ENCODE measurements around the gene DIP2B.
"Not testable (repeated sequence)": the region's sequence is repeated elsewhere in the genome, so short reads cannot be mapped to it uniquely, and the experiment has no call there.

The DIP2B gene

DNA sequence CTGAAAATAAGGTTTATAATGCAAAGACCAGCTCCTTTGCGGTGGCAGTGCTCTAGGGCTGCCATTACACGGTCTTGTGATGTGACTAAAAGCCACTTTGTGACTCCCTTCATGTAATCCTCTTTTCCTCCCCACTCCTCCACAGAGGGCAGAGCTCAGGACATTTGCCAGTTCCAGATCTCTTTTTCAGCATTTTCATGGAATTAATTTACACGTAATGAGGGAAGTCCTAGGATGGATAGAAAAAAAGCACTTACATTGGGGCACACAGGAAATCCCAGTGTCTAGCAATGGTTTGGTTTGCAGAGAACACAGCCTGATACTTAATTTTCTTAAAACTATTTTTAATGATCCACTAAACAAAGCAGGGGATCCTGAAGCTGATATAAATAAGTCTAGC, 241.6 kb downstream of the DIP2B start:
- no peak for DNase-seq

DNA sequence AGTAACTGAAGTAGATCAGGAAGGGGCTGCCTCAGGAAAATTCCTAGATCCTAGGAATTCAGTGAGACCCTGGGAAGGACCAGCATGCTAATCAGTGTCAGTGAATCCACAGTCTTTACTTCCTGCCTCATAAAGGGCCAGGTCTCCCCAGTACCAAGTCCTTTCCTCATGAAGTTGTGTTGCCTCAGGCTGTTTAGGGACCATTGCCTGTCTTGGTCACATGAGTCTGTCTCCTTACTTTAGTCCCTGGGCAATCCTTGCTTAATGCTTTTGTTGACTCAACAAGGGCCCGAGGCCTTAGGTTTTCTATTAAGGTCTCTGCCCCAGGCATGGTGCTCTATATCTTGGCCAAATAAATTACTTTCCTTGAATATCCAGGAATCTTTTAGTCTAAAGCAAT, 243.0 kb downstream of the DIP2B start:
- no peak for DNase-seq

DNA sequence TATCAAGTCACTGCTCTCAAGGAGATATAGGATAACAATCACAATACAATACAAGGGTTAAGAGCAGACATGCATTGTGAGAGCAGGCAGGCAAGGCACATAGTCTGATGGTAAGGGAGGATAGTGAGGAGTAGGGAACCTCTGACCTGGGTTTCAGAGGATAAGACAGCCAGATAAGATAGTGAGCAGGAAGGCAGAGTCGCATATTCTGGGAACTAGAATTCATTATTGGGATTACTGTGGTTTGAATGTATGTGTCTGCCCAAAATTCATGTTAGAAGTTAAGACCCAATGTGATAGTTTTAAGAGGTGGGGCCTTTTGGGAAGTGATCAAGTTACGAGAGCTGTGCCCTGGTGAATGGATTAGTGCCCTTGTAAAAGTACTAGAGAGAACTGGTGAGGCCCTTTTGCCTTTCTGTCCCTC, 244.7 kb downstream of the DIP2B start:
- DNase-seq = no peak

DNA sequence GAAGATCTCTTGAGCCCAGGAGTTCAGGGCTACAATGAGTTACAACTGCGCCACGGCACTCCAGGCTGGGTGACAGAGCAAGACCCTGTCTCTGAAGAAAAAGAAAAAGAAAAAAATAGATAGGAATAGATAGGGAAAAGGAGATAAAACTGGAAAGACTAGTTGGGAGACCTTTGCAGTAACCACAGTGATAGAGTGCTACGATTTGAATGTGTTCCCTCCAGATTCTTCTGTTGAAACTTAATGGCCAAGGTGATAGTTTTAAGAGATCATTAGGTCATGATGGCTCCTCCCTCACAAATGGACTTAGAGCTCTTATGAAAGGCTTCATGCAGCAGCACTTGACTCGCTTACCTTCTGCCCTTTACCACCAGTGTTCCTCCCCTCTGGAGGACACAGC, 245.6 kb downstream of the DIP2B start:
- DNase-seq = no peak

DNA sequence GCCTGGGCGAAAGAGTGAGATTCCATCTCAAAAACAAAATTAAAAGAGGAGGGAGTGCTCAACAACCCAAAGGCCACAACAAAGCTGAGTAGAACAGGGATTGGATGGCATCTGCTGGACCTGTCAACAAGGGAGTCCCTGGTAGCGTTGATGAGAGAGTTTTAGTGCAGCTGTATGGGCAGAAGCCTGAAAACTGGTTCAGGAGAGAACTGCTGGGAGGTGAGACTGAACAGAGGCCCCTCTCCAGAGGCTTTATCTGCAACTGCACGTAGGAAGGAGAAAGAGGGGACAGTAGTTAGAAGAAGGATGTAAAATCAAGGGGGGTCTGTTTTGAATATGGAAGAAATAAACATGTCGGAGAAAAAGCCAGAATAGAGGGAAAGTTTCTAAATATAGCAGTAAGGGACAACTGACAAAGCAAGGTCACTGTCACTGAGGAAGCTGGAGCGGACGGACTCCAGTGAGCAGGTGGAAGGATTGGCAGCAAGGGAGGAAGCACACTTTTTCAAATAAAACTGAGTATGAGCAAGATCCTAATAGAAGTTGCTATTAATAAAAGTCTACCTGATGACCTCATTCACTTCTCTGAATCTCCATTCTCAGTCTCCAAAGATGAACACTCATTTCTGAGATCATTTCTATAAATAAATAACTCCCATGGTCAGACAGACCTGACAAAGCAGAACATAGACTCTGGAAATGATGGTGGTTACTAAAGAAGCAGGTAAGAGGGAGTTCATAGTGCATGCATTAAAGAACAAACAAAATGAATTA, 247.3 kb downstream of the DIP2B start:
- no peak for DNase-seq

DNA sequence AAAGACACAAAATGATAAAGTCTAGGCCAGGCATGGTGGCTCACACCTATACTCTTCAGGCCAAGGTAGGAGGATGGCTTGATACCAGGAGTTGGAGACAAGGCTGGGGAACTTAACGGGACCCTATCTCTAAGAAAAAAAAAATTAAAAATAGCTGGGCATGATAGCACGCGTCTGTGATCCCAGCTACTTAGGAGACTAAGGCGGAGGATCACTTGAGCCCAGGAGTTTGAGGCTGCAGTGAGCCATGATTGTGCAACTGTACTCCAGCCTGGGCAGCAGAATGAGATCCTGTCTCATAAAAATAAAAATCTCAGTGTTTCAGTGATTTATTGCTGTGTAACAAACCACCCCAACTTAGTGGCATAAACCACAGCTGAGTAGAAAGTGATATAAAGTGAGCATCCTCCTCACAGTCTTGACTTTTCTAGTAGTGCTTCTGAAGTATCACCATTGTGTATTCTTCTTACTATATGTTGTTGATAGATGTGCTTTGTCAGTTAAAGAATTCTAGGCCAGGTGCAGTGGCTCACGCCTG, 248.5 kb downstream of the DIP2B start:
- no peak for DNase-seq

DNA sequence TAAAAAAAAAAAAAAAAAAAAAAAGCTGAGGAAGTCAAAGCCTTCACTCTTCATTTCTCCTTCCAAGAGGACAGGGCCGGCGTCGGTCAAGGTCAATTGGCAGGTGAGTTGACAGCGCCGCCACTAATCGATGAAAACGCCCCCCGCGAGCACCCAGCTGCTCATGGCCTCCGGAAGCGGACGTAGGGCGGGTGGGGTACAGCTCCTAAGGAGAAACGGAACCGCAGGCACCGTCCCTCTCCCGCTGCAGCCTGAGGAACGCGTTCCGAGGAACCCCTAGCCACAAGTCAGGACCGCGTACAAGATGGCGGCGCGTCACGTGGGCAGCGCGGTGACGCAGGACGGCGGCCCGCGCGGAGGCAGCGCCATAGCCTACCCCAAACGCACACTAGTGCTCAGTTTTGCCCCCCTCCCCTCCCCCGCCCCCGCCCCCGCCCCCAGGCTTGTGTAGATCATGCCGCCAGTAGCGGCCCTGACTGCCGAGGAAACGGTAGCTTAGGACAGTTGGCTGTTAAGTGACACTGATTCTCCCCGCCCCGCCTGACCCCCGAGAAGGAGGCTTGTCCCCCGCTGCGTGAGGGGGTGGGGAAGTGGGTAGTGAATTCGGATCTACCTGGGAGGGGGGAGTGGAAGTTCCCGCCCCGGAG, 259.0 kb downstream of the DIP2B start, which contains the start of gene ATF1:
Gene ATF1 (plus strand): TSS at position 463 of the 647 bp plus-strand sequence. CDS start 16,045 bp downstream, outside the sequence.
- DNase-seq = peak; percentile 79

DNA sequence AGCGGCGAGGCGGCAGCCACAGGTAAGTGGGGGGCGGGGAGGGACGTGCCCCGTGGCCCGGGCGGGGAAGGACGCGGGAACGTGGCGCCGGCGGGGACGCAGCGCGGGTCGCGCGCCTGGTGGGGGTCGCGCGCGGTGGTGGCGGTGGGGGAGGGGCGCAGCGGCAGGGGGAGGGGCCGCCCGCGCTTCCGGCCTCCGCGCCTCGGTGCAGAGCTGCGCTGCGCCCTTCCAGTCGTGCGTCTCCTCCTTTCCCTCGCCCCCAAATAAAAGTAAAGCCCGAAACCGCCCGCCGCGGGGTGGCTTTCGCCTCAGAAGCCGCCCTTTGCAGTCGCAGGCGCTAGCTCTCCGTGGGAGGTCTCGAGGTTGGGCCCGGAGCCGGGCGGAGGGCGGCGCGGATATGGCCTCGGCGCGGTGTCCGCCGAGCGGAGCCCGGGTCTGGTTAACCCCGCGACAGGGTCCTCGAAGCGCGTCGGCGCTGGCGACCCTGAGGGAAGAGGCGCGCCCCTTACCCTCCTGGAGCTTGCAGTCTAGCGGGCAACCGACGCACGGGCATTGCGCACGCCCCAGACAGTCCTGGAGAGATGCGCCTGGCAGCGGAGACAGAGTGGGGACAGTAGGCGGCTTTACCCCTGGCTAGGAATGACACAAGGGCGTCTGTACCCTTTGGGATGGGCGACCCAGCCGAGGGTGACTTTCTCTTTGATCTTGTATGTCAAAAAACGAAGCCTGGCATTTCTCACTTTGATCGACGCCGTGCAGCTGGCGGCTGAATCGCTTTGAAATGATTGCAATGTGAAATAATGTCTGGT, 259.7 kb downstream of the DIP2B start:
- peak; percentile 42 for DNase-seq

DNA sequence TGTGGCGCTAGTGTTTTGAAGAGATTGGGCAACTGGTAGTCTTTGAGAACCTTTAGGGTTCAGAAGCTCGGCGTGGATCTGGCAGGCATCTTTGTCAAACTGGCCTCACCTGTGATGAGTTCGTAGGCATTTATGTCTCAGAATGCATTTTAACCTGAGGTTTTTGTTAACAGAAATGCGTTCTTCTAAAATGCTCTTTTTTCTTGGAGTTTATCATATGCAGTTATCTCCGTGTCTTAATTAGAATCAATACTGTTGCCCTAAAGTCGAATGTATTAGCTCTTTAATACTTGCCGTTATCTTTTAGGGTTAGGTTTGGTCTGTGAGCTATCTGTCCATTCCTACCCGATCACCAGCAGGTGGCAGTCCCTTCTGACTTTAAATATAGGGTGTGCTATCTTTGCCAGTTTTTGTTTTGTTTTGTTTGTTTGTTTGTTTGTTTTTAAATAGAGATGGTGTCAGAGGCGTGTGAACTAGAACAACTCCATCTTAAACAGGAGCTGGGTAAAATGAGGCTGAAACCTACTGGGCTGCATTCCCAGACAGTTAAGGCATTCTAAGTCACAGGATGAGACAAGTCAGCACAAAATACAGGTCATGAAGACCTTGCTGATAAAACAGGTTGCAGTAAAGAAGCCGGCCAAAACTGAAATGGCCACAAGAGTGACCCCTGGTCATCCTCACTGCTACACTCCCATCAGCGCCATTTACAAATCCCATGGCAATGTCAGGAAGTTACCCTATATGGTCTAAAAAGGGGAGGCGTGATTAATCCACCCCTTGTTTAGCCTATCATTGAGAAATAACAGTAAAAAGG, 260.5 kb downstream of the DIP2B start:
- peak; percentile 15 for DNase-seq

DNA sequence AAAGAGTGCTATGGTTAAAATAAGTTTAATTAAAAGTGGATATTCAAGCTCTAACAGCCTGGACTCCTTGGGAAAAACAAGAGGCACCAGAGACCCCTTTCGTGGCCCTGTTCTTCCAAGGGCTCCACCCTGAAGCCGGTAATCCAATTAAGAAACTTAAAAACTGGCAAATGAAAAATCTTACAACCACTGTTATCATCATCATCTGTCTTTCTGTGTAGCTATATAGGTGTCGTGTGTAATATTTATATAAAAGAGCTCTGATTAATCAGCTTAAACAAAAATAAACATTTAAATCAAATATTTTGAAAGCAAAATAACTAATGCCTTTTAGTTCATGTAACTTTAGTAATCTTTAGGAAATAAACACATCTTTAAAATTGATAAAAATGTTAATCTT, 263.6 kb downstream of the DIP2B start:
- no peak for DNase-seq

DNA sequence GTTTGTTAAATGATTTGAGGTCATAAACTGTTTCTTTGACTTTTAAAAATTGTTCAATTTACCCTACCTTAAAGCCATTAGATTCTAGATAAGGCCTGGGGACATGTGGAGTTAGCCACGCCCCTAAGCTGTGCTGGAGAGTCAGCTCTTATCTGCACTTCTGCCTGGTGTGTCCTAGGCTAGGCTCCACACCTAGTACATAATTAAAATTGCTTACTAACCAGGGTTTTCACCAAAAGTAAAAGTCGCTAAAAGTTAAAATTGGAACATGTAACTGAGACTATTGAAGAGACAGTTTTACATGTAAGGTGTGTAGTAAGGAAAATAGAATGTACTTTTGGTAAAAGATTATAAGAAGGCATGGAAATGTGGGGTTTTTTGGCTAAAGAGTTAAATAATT, 264.0 kb downstream of the DIP2B start:
- not testable (repeated sequence) for DNase-seq

DNA sequence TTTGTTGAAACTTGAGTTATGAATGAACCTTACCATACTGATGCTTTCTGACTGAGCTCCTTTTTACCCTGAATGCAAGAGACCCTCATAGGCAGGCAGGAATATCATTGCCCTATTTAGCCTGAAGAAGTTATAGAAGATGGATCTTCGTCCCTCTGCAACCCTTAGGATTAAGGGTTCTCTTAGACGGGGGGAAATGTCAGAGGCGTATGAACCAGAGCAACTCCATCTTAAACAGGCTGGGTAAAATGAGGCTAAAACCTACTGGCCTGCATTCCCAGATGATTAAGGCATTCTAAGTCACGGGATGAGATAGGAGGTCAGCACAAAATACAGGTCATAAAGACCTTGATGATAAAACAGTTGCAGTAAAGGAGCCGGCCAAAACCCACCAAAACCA, 266.6 kb downstream of the DIP2B start:
- no peak for DNase-seq

DNA sequence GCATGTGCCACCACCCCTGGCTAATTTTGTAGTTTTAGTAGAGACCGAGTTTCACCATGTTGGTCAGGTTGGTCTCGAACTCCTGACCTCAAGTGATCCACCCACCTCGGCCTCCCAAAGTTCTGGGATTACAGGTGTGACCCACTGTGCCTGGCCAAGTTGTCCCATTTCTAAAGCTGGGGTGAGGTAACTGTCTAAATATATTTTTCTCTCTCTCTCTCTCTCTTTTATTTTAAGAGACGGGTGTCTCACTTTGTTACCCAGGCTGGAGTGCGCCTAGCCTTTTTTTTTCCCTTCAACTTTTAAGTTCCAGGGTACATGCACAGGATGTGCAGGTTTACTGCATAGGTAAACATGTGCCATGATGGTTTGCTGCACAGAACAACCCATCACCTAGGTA, 267.7 kb downstream of the DIP2B start:
- no peak for DNase-seq

DNA sequence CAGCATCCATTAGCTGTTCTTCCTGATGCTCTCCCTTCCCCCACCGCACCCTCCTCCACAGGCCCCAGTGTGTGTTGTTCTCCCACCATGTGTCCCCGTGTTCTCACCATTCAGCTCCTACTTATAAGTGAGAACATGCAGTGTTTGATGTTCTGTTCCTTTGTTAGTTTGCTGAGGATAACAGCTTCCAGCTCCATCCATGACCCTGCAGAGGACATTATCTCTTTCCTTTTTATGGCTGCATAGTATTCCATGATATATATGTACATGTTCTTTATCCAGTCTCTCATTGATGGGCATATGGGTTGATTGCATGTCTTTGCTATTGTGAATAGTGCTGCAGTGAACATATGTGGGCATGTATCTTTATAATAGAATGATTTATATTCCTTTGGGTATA, 268.1 kb downstream of the DIP2B start:
- no peak for DNase-seq

DNA sequence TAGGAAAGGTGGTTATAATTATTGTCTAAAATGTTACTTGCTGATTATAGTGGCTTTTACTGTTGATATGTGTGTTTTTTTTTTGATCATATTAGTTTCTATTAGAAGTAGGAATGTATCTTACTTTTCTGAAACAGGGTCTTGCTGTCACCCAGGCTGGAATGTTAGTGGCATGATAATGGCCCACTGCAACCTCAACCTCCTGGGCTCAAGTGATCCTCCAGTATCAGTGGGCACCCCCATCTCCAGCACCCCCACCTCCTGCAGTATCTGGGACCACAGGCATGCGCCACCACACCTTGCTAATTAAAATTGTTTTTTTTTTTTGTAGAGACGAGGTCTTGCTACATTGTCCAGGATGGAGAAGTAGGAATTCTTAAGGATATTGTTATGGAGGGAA, 270.5 kb downstream of the DIP2B start:
- no peak for DNase-seq

DNA sequence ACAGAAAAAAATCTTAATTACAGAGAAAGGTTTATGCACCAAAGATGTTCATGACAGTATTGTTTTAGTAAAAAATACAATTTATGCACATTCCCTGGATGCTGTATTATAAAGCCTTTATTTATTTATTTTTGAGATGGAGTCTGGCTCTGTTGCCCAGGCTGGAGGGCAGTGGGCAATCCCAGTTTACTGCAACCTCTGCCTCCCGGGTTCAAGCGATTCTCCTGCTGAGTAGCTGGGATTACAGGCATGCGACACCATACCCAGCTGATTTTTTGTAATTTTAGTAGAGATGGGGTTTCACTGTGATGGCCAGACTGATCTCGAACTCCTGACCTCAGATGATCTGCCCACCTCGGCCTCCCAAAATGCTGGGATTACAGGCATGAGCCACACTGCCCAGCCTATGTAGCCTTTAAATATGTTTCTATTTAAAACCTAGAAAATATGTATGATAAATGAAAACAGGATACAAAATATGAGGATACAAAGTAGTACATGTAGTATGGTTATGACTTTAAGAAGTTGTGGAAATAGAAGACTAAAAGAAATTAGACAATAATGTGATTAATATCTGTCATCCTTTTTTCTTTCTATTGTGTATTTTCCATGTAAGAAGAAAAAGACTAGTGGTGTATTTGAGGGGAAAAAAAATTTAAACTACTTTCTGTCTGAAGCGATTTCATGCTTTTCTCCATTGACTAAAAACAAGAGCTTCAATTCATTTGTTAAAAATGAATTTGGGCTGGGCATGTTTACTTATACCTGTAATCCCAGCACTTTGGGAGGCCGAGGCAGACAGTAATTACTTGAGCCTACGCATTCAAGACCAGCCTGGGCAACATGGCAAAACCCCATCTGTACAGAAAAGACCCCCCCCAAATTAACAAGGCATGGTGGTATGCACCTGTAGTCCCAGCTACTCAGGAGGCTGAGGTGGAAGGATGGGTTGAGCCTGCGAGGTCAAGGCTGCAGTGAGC, 272.3 kb downstream of the DIP2B start:
- DNase-seq = no peak

DNA sequence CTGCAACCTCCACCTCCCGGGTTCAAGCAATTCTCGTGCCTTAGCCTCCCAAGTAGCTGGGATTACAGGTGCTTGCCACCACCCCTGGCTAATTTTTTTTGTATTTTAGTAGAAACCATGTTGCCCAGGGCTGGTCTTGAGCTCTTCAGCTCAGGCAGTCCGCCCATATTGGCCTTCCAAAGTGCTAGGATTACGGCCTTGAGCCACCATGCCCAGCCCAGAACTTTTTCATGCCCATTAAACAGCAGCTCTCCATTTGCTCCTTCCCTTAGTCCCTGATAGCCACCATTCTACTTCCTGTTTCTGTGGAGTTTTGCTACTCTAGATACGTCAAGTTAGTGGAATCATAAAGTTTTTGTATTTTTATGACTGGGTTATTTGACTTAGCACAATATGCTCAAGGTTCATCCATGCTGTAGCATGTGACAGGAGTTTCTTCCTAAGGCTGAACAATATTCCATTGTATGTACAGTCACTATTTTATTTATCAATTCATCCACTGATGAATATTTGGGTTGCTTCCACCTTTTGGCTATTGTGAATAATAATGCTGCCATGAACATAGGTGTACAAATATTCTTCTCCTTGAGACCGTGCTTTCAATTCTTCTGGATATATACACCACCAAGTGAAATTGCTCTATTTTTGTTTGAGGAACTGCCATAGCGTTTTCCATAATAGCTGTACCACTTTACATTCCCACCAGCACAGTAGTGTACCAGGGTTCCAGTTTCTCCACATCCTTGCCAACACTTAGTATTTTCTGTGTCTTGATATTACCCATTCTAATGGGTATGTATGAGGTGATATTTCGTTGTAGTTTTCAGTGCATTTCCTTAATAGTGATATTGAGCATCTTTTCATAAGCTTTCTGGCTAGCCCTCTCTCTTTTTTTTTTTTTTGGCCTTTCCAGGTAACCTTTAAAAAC, 274.1 kb downstream of the DIP2B start:
- DNase-seq = no peak

DNA sequence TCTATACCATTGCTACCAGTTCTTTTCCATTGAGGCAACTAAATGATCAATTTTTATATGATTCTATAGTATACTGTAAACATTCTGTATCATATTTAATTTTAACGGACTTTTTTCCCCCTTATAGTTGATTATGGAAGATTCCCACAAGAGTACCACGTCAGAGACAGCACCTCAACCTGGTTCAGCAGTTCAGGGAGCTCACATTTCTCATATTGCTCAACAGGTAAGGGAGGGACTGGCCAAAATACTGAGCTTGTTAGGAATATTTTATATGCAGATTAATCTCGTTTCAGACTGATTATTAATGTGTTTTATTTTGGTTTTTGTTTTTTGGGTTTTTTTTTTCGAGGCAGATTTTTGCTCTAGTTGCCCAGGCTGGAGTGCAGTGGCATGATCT, 275.2 kb downstream of the DIP2B start:
- DNase-seq = no peak

DNA sequence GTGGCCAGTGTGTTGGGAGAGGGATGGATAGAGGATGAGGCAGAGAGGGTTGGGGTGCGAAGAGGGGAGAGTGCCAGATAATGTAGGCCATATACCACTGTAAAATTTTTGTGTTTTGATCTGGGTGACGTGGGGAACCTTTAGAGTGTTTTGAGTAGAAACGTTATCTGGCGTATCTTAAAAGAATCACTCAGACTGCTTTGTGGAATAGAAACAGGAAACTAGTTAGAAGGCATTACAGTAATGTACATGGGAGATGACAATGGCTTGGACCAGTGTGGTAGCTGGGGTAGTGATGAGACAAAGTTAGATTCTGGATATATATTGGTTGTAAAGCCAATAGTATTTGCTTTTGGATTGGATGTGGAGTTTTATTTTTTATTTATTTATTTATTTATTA, 279.7 kb downstream of the DIP2B start:
- no peak for DNase-seq

DNA sequence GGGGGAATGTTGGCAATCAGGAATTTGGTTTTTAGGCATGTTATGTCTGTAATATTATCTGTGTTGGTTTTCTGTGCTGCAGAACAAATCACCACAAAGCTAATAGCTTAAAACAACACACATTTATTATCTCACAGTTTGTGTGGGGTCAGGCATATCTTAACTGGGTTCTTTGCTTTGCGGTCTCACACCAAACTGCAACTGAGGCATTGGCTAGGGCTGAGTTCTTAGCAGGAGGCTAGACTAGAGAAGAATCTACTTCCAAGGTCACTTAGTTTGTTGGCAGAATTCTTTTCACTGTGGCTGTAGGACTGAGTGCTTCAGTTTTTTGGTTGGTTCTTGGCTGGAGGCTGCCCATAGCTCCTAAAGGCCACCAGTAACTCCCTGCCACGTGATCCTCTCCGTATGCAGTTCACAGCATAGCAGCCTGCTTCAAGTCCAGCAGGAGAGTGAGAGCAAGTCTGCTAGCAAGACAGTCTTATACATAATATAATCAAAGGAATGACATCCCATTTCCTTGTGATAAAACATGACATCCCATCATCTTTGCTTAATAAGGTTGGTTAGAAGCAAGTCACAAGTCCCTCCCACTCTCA, 280.7 kb downstream of the DIP2B start:
- no peak for DNase-seq
